Esophagus muscularis mucosa (tissue), 4 donors: ENCODE results near the gene TBC1D10A. TPM values are rescaled to one million over a fixed set of nuclear protein-coding genes. Genes with fewer than 3 reads are reported as not detected.

Experiments
- DNase-seq: peaks from one replicate; pipeline ENCODE4 v3.0.0-alpha.2; 2017; ENCODE audit errors: extremely low spot score
- H3K27ac ChIP-seq, 4 donors: fragments of 200-600 bp; sonication (generic); replicated peaks in 1 of 4; 1 replicate in 3 of 4; 2 replicates in 1 of 4; pipeline ENCODE4 v1.5.1; 2016 to 2019; ENCODE audit warnings: mild to moderate bottlenecking in 1 of 4
- H3K27me3 ChIP-seq, 4 donors: fragments of 200-600 bp; sonication (generic); one replicate each; pipeline versions ENCODE4 v1.5.1 to v1.6.0; 2016 to 2019
- H3K36me3 ChIP-seq, 4 donors: fragments of 200-600 bp; sonication (generic); one replicate each; pipeline ENCODE4 v1.5.1; 2016 to 2019
- H3K4me1 ChIP-seq, 4 donors: fragments of 200-600 bp; sonication (generic); one replicate each; pipeline ENCODE4 v1.5.1; 2016 to 2019
- H3K4me3 ChIP-seq, 4 donors: fragments of 200-600 bp; sonication (generic); 1 replicate in 2 of 4; 2 replicates in 2 of 4; pipeline ENCODE4 v1.5.1; 2016 to 2019; ENCODE audit warnings: mild to moderate bottlenecking in 4 of 4, moderate library complexity in 1 of 4
- H3K9me3 ChIP-seq, 4 donors: fragments of 200-600 bp; sonication (generic); 1 replicate in 3 of 4; 2 replicates in 1 of 4; pipeline ENCODE4 v1.5.1; 2016 to 2019
- EP300 ChIP-seq: sonication (generic); formaldehyde crosslinking; IDR thresholded peaks from one replicate; pipeline ENCODE4 v1.6.1; 2017; ENCODE audit warnings: antibody characterized with exemption
- POLR2A ChIP-seq: fragments of 450-650 bp; IDR thresholded peaks from one replicate; pipeline ENCODE4 v1.6.1; 2017; ENCODE audit warnings: antibody characterized with exemption, moderate library complexity, mild to moderate bottlenecking, low read depth
- POLR2AphosphoS5 ChIP-seq, 2 donors: sonication (generic); formaldehyde crosslinking; IDR thresholded peaks; one replicate each; pipeline ENCODE4 v1.6.1; 2017; ENCODE audit warnings: antibody characterized with exemption in 2 of 2
- WGBS: methylation state at CpG from one replicate; pipeline ENCODE4 v1.1.5; 2018; 5-methylcytosine and 5-hydroxymethylcytosine counted together
- intact Hi-C: fragments of 100-400 bp; cut with DNase I; formaldehyde crosslinking; loops from one replicate; pipeline ENCODE4 v1.15.1; 2023
- total RNA-seq, 4 donors: library from RNA; depleted of rRNA; stranded (reverse); fragments of >200 nt; gene quantifications; one replicate each; pipeline versions ENCODE4 v1.1.0 to v1.2.1, GENCODE V29; 2016
- TF ChIP-seq, protein P1 (sequence below), 3 experiments: fragments of 200-600 bp in 2 of 3; fragments of 450-650 bp in 1 of 3; sonication (generic) in 2 of 3; IDR thresholded peaks; one replicate each; pipeline ENCODE4 v1.5.1; 2017 to 2019; ENCODE audit warnings: antibody characterized with exemption in 3 of 3, mild to moderate bottlenecking in 2 of 3, moderate library complexity in 1 of 3

TBC1D10A gene
- total RNA-seq, 4 donors from 2014 or later = 29.5 to 40.3 (median 38.0) TPM

DNA sequence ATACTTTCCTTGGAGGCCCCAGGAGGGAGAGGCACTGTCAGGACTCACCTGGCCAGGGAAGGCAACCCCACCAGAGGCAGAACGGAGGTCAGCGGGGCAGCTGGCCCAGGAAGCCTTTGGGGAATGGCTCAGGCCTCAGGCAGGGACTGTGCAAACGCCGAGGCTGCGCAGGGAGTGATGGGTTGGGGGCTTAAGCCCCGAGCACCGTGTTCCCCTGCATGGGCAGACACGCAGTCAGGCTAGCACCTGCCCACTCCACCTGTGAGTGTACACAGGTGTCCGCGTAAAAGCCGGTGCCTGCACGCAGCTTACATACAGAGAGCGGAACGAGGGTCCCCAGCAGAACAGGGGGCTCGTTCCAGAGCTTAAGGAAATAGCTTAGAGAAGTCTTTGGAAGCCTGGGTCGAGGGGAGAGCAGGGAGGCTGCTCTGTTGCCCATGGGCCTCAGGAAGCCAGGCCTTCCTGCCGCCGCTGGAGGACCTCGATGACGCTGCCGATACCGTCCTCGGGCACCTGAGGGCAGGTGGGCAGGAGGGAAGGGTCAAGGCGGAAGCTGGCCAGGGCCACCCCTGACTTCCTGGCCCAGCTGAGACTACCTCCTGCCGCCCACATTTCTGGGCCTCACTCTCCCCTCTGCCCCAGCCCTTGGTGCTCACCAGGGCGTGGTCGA lies 41.4 kb downstream of the TBC1D10A start:
- Histone ChIP-seq H3K4me3 (no peak overlapping the region), H3K27ac (no peak overlapping the region), H3K27me3 (no peaks in the 10 kb centered on the region), H3K9me3 (no peaks in the 10 kb centered on the region), H3K4me1 (peaks cover 20 to 29% (median 28%) of the 10 kb centered on the region in 4 donors), H3K36me3 (peaks cover 14 to 49% (median 29%) of the 10 kb centered on the region in 4 donors)
- WGBS = 95% methylated on average over 19 of the region's 27 CpGs
- TF ChIP-seq POLR2AphosphoS5 (IDR thresholded peaks at IDR 0.05) = no peak
- no peak for TF ChIP-seq EP300
- TF ChIP-seq, protein P1, sequence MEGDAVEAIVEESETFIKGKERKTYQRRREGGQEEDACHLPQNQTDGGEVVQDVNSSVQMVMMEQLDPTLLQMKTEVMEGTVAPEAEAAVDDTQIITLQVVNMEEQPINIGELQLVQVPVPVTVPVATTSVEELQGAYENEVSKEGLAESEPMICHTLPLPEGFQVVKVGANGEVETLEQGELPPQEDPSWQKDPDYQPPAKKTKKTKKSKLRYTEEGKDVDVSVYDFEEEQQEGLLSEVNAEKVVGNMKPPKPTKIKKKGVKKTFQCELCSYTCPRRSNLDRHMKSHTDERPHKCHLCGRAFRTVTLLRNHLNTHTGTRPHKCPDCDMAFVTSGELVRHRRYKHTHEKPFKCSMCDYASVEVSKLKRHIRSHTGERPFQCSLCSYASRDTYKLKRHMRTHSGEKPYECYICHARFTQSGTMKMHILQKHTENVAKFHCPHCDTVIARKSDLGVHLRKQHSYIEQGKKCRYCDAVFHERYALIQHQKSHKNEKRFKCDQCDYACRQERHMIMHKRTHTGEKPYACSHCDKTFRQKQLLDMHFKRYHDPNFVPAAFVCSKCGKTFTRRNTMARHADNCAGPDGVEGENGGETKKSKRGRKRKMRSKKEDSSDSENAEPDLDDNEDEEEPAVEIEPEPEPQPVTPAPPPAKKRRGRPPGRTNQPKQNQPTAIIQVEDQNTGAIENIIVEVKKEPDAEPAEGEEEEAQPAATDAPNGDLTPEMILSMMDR (IDR thresholded peaks at IDR 0.05) = no peak
- no peak for TF ChIP-seq POLR2A
- no peak for DNase-seq
- intact Hi-C loops = no loop called here

DNA sequence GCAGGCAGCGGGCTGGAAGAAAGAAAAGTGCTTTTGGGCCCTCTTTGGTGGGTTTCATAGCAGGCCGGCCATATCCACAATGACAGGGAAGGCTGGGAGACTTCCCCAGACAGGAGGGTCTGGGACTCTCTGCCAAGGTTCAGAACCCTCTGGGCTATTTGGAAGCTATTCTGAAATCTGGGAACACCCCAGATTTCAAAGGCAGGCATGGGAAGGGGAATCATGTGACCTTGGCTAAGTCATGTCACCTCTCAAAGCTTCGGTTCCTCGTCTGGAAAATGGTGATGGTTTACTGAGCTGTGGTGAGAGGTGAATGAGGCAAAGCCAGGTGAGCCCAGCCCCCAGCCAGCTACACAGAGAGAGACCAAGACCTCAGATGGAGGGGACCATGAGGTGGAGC lies 42.1 kb downstream of the TBC1D10A start:
- WGBS = 98% methylated on average over 4 of the region's 4 CpGs
- no peak for TF ChIP-seq POLR2A
- TF ChIP-seq POLR2AphosphoS5 (IDR thresholded peaks at IDR 0.05) = no peak
- TF ChIP-seq, protein P1 (IDR thresholded peaks at IDR 0.05) = no peak
- no peak for TF ChIP-seq EP300
- Histone ChIP-seq H3K27me3 (no peaks in the 10 kb centered on the region), H3K4me3 (no peak overlapping the region), H3K27ac (no peak overlapping the region), H3K36me3 (peaks cover 14 to 49% (median 29%) of the 10 kb centered on the region in 4 donors), H3K9me3 (no peaks in the 10 kb centered on the region), H3K4me1 (peaks cover 13 to 22% (median 21%) of the 10 kb centered on the region in 4 donors)
- intact Hi-C loops = no loop called here
- DNase-seq = no peak

DNA sequence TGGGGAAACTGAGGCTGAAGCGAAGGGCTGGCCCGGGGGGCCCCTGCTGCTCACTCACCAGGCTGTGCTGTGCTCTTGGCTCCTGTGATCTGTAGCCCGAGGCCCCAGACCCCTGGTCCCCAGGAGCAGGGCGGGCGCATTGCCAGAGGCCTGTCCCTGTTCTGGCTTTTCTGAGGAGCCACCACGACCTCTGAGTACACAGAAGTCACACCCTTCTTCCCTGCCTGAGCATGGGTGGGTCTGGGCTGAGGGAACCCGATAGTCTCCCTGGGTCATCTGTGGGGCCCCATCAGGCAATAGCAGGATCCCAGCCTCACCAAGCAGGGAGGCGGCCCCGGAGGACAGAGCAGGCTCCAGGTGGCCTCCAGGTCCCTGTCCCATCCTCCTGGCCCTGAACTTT lies 42.6 kb downstream of the TBC1D10A start:
- Histone ChIP-seq H3K27me3 (no peaks in the 10 kb centered on the region), H3K9me3 (no peaks in the 10 kb centered on the region), H3K4me1 (peaks cover 13 to 22% (median 21%) of the 10 kb centered on the region in 4 donors), H3K27ac (no peak overlapping the region), H3K4me3 (no peak overlapping the region), H3K36me3 (peaks cover 14 to 49% (median 29%) of the 10 kb centered on the region in 4 donors)
- intact Hi-C loops = no loop called here
- 91% methylated on average over 7 of the region's 9 CpGs for WGBS
- no peak for TF ChIP-seq EP300
- no peak for TF ChIP-seq POLR2AphosphoS5 (IDR thresholded peaks at IDR 0.05)
- TF ChIP-seq, protein P1 (IDR thresholded peaks at IDR 0.05) = no peak
- TF ChIP-seq POLR2A = no peak
- DNase-seq = no peak

DNA sequence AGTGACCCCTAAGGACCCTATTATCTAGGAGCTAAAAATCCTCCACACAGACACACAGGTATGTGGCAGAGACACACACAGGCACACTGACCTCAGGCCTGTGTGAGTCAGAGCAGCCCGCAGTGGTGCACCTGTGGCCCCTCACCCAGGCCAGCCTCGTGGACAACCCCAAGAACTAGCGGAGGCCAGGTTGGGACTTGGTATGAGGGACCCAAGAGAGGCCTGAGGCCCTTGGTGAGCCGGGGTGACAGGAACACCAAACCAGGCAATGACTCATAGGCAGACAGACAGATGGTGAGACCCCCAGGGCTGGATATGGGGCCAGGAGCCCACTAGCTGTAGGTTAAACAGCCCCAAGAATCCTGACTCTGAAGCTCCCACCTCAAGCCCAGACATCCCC lies 43.4 kb downstream of the TBC1D10A start:
- WGBS = no CpG with 5 or more reads among the region's 4 CpGs
- Histone ChIP-seq H3K4me1 (peaks cover 6 to 23% (median 17%) of the 10 kb centered on the region in 4 donors), H3K4me3 (no peak overlapping the region), H3K27ac (no peak overlapping the region), H3K36me3 (peaks cover 14 to 49% (median 29%) of the 10 kb centered on the region in 4 donors), H3K27me3 (no peaks in the 10 kb centered on the region), H3K9me3 (no peaks in the 10 kb centered on the region)
- TF ChIP-seq EP300 (no peak), POLR2AphosphoS5 (IDR thresholded peaks at IDR 0.05) (no peak), POLR2A (no peak)
- TF ChIP-seq, protein P1 (IDR thresholded peaks at IDR 0.05) = no peak
- no peak for DNase-seq
- intact Hi-C loops = no loop called here
